ENCODE data around the gene WASF2.

The WASF2 gene

GRCh38 chr1:27526569-27527222 lies 36.7 kb upstream of the WASF2 start:
- peak overlapping the region; percentile 25 for H3K4me3 ChIP-seq (ENCODE audit: low read length)
- no peak for TF ChIP-seq CTCF (IDR thresholded peaks at IDR 0.05; ENCODE audit: insufficient read depth, low read depth, low read length, missing control alignments)
- DNase-seq (ENCODE audit: low read depth): no peak

GRCh38 chr1:27525296-27526272 lies 35.6 kb upstream of the WASF2 start:
- TF ChIP-seq CTCF (IDR thresholded peaks at IDR 0.05; ENCODE audit: insufficient read depth, low read depth, low read length, missing control alignments): no peak
- DNase-seq (ENCODE audit: low read depth): peak; percentile 63
- peak overlapping the region; percentile 25 for H3K4me3 ChIP-seq (ENCODE audit: low read length)

GRCh38 chr1:27523337-27524020 lies 33.5 kb upstream of the WASF2 start:
- no peak for DNase-seq (ENCODE audit: low read depth)
- H3K4me3 ChIP-seq (ENCODE audit: low read length): no peak overlapping the region
- no peak for TF ChIP-seq CTCF (IDR thresholded peaks at IDR 0.05; ENCODE audit: insufficient read depth, low read depth, low read length, missing control alignments)

- TF ChIP-seq CTCF (IDR thresholded peaks at IDR 0.05; ENCODE audit: insufficient read depth, low read depth, low read length, missing control alignments): peak; percentile 40
- DNase-seq (ENCODE audit: low read depth): peak; percentile 99
- no peak overlapping the region for H3K4me3 ChIP-seq (ENCODE audit: low read length)
These were observed 32.7 kb upstream of the WASF2 start for GRCh38 chr1:27522432-27523336.

GRCh38 chr1:27521861-27522431 lies 32.0 kb upstream of the WASF2 start:
- no peak overlapping the region for H3K4me3 ChIP-seq (ENCODE audit: low read length)
- DNase-seq (ENCODE audit: low read depth): no peak
- no peak for TF ChIP-seq CTCF (IDR thresholded peaks at IDR 0.05; ENCODE audit: insufficient read depth, low read depth, low read length, missing control alignments)
